Cardiac muscle cell (in vitro differentiated cells and primary cell): ENCODE data around the gene COL21A1. TPM values are rescaled to one million over a fixed set of nuclear protein-coding genes. Genes with fewer than 3 reads are reported as not detected.

Experiments used
- DNase-seq, 2 donors: peaks; one replicate each; pipeline versions ENCODE4 v3.0.0 to v3.0.0-alpha.2; 2010 to 2017; ENCODE audit warnings: low read depth in 1 of 2, low spot score in 1 of 2
- H3K27ac ChIP-seq: fragments of 200-600 bp; sonication (generic); 2 replicates; pipeline ENCODE4 v1.5.1; 2016
- H3K27me3 ChIP-seq: fragments of 200-600 bp; sonication (generic); 2 replicates; pipeline ENCODE4 v1.6.0; 2016; ENCODE audit warnings: control low read depth
- H3K36me3 ChIP-seq: fragments of 200-600 bp; sonication (generic); 2 replicates; pipeline ENCODE4 v1.5.1; 2016; ENCODE audit warnings: control low read depth
- H3K4me1 ChIP-seq: fragments of 200-600 bp; sonication (generic); 2 replicates; pipeline ENCODE4 v1.8.1; 2017; ENCODE audit warnings: low read depth, mild to moderate bottlenecking, mixed run types
- H3K4me3 ChIP-seq: fragments of 200-600 bp; sonication (generic); 2 replicates; pipeline ENCODE4 v1.5.1; 2016; ENCODE audit warnings: mild to moderate bottlenecking
- H3K9me3 ChIP-seq: fragments of 200-600 bp; sonication (generic); 2 replicates; pipeline ENCODE4 v1.5.1; 2017; ENCODE audit warnings: low read depth, mild to moderate bottlenecking, control low read depth
- CTCF ChIP-seq: IDR thresholded peaks from 2 replicates; pipeline ENCODE4 v1.5.1; 2012; ENCODE audit warnings: low read depth, mild to moderate bottlenecking, low read length
- polyA plus RNA-seq: library from polyadenylated mRNA; unstranded; fragments of >200 nt; fragmentation: Nextera tagmentation; extraction: Ambion mirVana; gene quantifications from 2 replicates; pipeline ENCODE4 v1.2.1, GENCODE V29; 2016
- total RNA-seq: library from RNA; depleted of rRNA; stranded (reverse); fragments of >200 nt; gene quantifications from 2 replicates; pipeline ENCODE4 v1.2.3, GENCODE V29; 2016

The COL21A1 gene
- total and polyA plus RNA-seq, 2 experiments from 2014 or later, result 0.83 to 1.4 TPM

DNA sequence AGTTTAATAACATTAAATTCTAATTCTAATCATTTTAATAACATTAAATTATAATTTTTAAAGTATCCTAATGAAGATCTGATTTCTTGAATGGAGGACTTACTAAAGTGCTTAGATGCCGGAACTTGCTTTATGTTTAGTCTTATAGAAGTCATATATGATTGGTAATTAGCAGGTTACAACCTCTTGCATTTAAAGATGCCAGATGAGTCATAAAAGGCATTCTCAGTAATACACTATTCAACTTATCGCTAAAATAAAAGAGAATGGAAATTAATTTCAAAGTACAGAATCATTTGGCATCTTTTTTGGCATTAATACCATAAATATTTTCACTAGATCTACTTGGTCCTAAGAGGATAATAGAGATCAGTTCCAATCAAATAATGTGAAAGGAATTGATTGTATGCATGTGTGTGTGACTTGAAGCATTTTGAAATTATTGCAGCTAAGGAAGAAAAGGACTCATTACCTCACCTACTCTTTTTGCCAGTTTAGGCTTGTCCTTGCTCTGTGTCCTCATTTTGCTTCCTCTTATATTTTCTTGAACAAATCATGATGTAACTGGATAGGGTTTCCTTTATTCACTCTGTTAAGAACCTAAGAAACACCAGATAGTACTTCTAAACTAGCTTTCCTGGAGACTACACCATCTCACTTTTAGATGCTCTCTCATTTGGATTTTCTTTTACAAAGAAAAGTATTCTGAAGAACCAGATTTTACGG is 2.7 kb downstream of the COL21A1 start:
- TF ChIP-seq CTCF, result no peak
- DNase-seq, result no peak
- Histone ChIP-seq H3K9me3 (no peaks in the 10 kb centered on the region), H3K4me1 (no peaks in the 10 kb centered on the region), H3K27ac (no peak overlapping the region), H3K27me3 (peaks cover 12% of the 10 kb centered on the region), H3K36me3 (no peaks in the 10 kb centered on the region), H3K4me3 (no peak overlapping the region)

DNA sequence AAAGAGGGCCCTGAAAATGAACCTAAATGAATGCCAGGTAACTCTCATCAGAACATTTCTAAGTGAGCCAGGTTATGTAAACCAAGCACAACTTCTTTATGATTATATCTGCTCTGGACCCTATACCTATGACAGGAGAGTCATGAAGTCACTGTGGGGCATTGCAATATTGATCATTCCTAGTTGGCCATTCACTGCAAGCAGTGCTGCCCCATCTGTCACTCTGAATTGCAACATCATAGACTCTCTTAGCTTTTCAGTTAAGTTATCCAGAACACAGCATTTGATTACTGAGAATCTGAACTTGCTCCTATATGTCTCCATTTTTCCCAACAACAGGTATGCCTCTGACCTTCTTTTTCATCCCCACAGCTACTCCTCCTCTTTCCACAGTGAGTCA is 3.3 kb downstream of the COL21A1 start:
- no peaks in the 10 kb centered on the region for H3K9me3 ChIP-seq
- peaks cover 12% of the 10 kb centered on the region for H3K27me3 ChIP-seq
- H3K4me3 ChIP-seq, result no peak overlapping the region
- peaks cover 1% of the 10 kb centered on the region for H3K4me1 ChIP-seq
- H3K27ac ChIP-seq, result no peak overlapping the region
- no peak for TF ChIP-seq CTCF
- no peaks in the 10 kb centered on the region for H3K36me3 ChIP-seq
- no peak for DNase-seq

GRCh38 chr6:56243518-56244070 is 3.8 kb downstream of the COL21A1 start:
- Histone ChIP-seq H3K27me3 (peaks cover 12% of the 10 kb centered on the region), H3K27ac (no peak overlapping the region), H3K4me1 (peaks cover 6% of the 10 kb centered on the region), H3K9me3 (no peaks in the 10 kb centered on the region), H3K4me3 (no peak overlapping the region), H3K36me3 (no peaks in the 10 kb centered on the region)
- no peak for DNase-seq
- TF ChIP-seq CTCF, result no peak

DNA sequence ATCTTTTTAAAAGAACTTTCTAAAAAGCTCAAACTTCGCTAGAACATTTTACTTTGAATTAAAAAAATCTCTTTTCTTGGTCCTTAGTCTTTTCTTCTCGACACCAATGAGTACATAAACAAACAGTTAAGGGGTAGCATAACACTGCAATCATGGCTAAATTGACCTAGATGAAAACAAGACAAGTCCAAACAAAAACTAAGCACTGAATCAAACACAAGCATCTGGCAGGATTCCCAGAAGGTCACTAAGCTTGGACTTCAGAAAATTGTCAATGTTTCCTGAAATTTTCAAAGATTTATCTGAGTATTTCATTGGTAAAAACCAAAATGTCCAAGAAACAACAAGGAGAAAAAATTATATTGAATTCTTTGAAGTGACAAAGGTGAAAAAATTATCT is 5.0 kb downstream of the COL21A1 start:
- Histone ChIP-seq H3K36me3 (no peaks in the 10 kb centered on the region), H3K27ac (no peak overlapping the region), H3K27me3 (peaks cover 10% of the 10 kb centered on the region), H3K4me1 (peaks cover 9% of the 10 kb centered on the region), H3K9me3 (no peaks in the 10 kb centered on the region), H3K4me3 (no peak overlapping the region)
- DNase-seq, result no peak
- TF ChIP-seq CTCF, result no peak

- no peaks in the 10 kb centered on the region for H3K9me3 ChIP-seq
- no peak overlapping the region for H3K4me3 ChIP-seq
- H3K36me3 ChIP-seq, result no peaks in the 10 kb centered on the region
- H3K27me3 ChIP-seq, result peaks cover under 1% of the 10 kb centered on the region
- TF ChIP-seq CTCF, result no peak
- no peak overlapping the region for H3K27ac ChIP-seq
- H3K4me1 ChIP-seq, result peaks cover 9% of the 10 kb centered on the region
- no peak for DNase-seq
These were observed 6.1 kb downstream of the COL21A1 start for GRCh38 chr6:56241124-56241802.
